Measurements from ENCODE around the gene PMF1. TPM values are rescaled to one million over a fixed set of nuclear protein-coding genes. Genes with fewer than 3 reads are reported as not detected.
A peak's percentile ranks its signal among the peaks of the same experiment; 100 is the strongest.

The PMF1 gene
- total RNA-seq, 2 donors from 2014 or later: 119 TPM

GRCh38 chr1:156245451-156246232 lies 32.8 kb downstream of the PMF1 start:
- Mint-ChIP-seq H3K9me3 (no peaks in the 10 kb centered on the region), H3K4me1 (peaks cover 6% of the 10 kb centered on the region), H3K27me3 (ENCODE audit: insufficient read depth) (peaks cover 4% of the 10 kb centered on the region), H3K27ac (no peak overlapping the region), H3K4me3 (peak overlapping the region; percentile 51), H3K36me3 (ENCODE audit: low read depth) (peaks cover 24% of the 10 kb centered on the region)
- Histone ChIP-seq H3K9me3 (ENCODE audit: control insufficient read depth, low read length) (no peaks in the 10 kb centered on the region), H3K36me3 (ENCODE audit: control insufficient read depth, insufficient read depth, low read length) (peaks cover 13% of the 10 kb centered on the region), H3K27ac (ENCODE audit: low read depth, low read length) (no peak overlapping the region), H3K9ac (ENCODE audit: extremely low read depth, low read length, poor library complexity, severe bottlenecking) (no peak overlapping the region), H3K27me3 (ENCODE audit: control insufficient read depth, insufficient read depth, low read length, poor library complexity, severe bottlenecking) (no peaks in the 10 kb centered on the region), H3K4me1 (ENCODE audit: control insufficient read depth, insufficient read depth, low read length) (no peaks in the 10 kb centered on the region), H3K4me3 (ENCODE audit: low read length) (no peak overlapping the region)
- DNase-seq: no peak
- 70 to 83% methylated on average over 42 to 69 of the region's 69 CpGs for WGBS, 2 experiments (ENCODE audit: insufficient coverage in 1 of 2, insufficient read length in 1 of 2)
- TF ChIP-seq CTCF (conservative IDR thresholded peaks at IDR 0.05): no peak

GRCh38 chr1:156246241-156246780 lies 33.5 kb downstream of the PMF1 start:
- peaks cover 20% of the 10 kb centered on the region for H3K36me3 ChIP-seq (ENCODE audit: control insufficient read depth, insufficient read depth, low read length)
- peaks cover 4% of the 10 kb centered on the region for H3K27me3 Mint-ChIP-seq (ENCODE audit: insufficient read depth)
- 88 to 100% methylated on average over 2 to 10 of the region's 10 CpGs for WGBS, 2 experiments (ENCODE audit: insufficient coverage in 1 of 2, insufficient read length in 1 of 2)
- TF ChIP-seq CTCF (conservative IDR thresholded peaks at IDR 0.05): no peak
- H3K36me3 Mint-ChIP-seq (ENCODE audit: low read depth): peaks cover 22% of the 10 kb centered on the region
- no peaks in the 10 kb centered on the region for H3K9me3 ChIP-seq (ENCODE audit: control insufficient read depth, low read length)
- H3K4me1 Mint-ChIP-seq: peaks cover 6% of the 10 kb centered on the region
- no peak overlapping the region for H3K27ac ChIP-seq (ENCODE audit: low read depth, low read length)
- H3K27me3 ChIP-seq (ENCODE audit: control insufficient read depth, insufficient read depth, low read length, poor library complexity, severe bottlenecking): no peaks in the 10 kb centered on the region
- H3K4me3 Mint-ChIP-seq: peak overlapping the region; percentile 51
- no peak overlapping the region for H3K4me3 ChIP-seq (ENCODE audit: low read length)
- no peak overlapping the region for H3K9ac ChIP-seq (ENCODE audit: extremely low read depth, low read length, poor library complexity, severe bottlenecking)
- H3K9me3 Mint-ChIP-seq: no peaks in the 10 kb centered on the region
- no peaks in the 10 kb centered on the region for H3K4me1 ChIP-seq (ENCODE audit: control insufficient read depth, insufficient read depth, low read length)
- peak overlapping the region; percentile 42 for H3K27ac Mint-ChIP-seq
- no peak for DNase-seq

GRCh38 chr1:156246781-156247459 lies 34.1 kb downstream of the PMF1 start:
- H3K36me3 Mint-ChIP-seq (ENCODE audit: low read depth): peaks cover 23% of the 10 kb centered on the region
- no peak overlapping the region for H3K9ac ChIP-seq (ENCODE audit: extremely low read depth, low read length, poor library complexity, severe bottlenecking)
- no peak overlapping the region for H3K27ac Mint-ChIP-seq

More at GRCh38 chr1:156246781-156247459, 34.1 kb downstream of the PMF1 start:
- H3K36me3 ChIP-seq (ENCODE audit: control insufficient read depth, insufficient read depth, low read length): peaks cover 26% of the 10 kb centered on the region
- peaks cover 4% of the 10 kb centered on the region for H3K27me3 Mint-ChIP-seq (ENCODE audit: insufficient read depth)
- no peaks in the 10 kb centered on the region for H3K4me1 ChIP-seq (ENCODE audit: control insufficient read depth, insufficient read depth, low read length)
- no peak overlapping the region for H3K27ac ChIP-seq (ENCODE audit: low read depth, low read length)
- H3K9me3 Mint-ChIP-seq: no peaks in the 10 kb centered on the region
- no peaks in the 10 kb centered on the region for H3K27me3 ChIP-seq (ENCODE audit: control insufficient read depth, insufficient read depth, low read length, poor library complexity, severe bottlenecking)
- H3K4me1 Mint-ChIP-seq: peaks cover 6% of the 10 kb centered on the region
- no peaks in the 10 kb centered on the region for H3K9me3 ChIP-seq (ENCODE audit: control insufficient read depth, low read length)
- H3K4me3 Mint-ChIP-seq: no peak overlapping the region
- no peak overlapping the region for H3K4me3 ChIP-seq (ENCODE audit: low read length)
- 92 to 96% methylated on average over 5 to 16 of the region's 16 CpGs for WGBS, 2 experiments (ENCODE audit: insufficient coverage in 1 of 2, insufficient read length in 1 of 2)
- DNase-seq: peak; percentile 60
- TF ChIP-seq CTCF (conservative IDR thresholded peaks at IDR 0.05): peak; percentile 21
